Measurements from ENCODE around the gene SETD2. TPM values are rescaled to one million over a fixed set of nuclear protein-coding genes. Genes with fewer than 3 reads are reported as not detected.

SETD2 gene
- total RNA-seq, 1 experiment from 2014 or later = 60.8 TPM

DNA sequence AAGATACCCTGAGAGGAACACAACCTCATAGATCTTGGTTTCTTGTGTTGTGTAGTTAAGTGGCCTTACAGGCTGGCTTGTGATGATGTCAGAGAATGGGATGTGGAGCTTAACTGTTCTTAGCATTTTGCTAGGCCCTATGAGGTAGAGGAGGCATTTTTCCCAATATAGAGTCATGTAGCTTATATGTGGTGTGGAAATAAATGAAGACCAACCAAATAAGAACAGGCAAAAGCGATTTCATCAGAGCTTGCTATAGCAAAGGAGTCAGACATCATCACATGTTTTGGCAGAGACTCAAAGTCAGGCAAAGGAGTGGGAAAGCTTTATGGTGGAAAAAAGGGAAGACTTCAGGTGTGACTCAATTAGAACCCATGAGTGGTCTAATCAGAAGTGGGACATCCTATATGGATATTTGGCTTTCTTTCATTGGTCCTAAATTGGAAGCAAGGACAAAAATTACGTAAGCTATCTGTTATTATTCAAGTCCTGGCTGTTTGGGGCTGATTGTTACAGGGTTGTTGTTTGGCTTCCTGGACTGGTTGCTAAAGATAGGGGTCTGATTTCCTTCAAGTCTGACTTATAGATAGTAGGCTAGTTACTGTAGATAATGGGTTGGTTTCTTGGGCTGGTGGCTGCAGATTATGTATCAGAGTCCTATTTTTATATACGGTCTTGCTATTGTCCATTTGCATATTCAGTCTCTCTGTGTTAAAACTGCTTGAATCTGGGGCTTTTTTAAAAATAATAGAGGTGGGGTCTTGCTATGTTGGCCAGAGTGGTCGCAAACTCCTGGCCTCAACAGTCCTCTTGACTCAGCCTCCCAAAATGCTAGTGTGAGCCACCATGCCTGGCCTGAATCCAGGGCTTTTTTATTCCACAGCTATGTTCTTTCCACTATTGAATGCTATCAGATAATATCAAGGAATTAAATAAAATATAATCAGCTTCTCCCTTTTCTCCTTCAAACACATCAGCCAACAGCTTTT lies 30.3 kb upstream of the SETD2 start:
- Histone ChIP-seq H3K18ac (ENCODE audit: insufficient read length, low read depth, low read length) (no peak overlapping the region), H3K27me3 (ENCODE audit: insufficient read depth, low read length) (no peaks in the 10 kb centered on the region), H4K5ac (ENCODE audit: insufficient read length, low read depth, low read length) (no peak overlapping the region), H3K79me2 (ENCODE audit: insufficient read depth, low read length) (no peaks in the 10 kb centered on the region), H3K4me2 (ENCODE audit: insufficient read depth, insufficient read length, low read length) (no peak overlapping the region), H3K27ac (ENCODE audit: insufficient read length, low read depth, low read length) (no peak overlapping the region), H3T11ph (ENCODE audit: low read length) (no peak overlapping the region), H3K9ac (ENCODE audit: extremely low read depth, insufficient read length, low read length) (no peak overlapping the region), H2AK5ac (ENCODE audit: insufficient read length, low read length) (no peak overlapping the region), H4K91ac (ENCODE audit: insufficient read length, low read depth, low read length) (no peak overlapping the region), H2BK20ac (ENCODE audit: low read depth, low read length, poor library complexity, severe bottlenecking) (no peak overlapping the region), H3K79me1 (ENCODE audit: insufficient read depth, low read depth, low read length, poor library complexity, severe bottlenecking) (no peaks in the 10 kb centered on the region), H2BK120ac (ENCODE audit: low read depth, low read length, poor library complexity, severe bottlenecking) (no peak overlapping the region), H2BK5ac (ENCODE audit: insufficient read length, low read length) (no peak overlapping the region), H4K8ac (replicated peaks; ENCODE audit: insufficient read length, low read depth, low read length) (no peak overlapping the region), H2BK15ac (ENCODE audit: low read depth, low read length) (no peak overlapping the region), H3K14ac (ENCODE audit: insufficient read depth, low read length) (no peak overlapping the region), H3K23ac (ENCODE audit: insufficient read length, low read depth, low read length) (no peak overlapping the region), H3K56ac (ENCODE audit: insufficient read length, low read depth, low read length) (no peak overlapping the region), H3K4me1 (ENCODE audit: insufficient read depth, low read length) (no peaks in the 10 kb centered on the region), H2AFZ (ENCODE audit: low read length) (no peak overlapping the region), H4K20me1 (ENCODE audit: control insufficient read depth, insufficient read depth, insufficient read length) (no peaks in the 10 kb centered on the region), H3K23me2 (ENCODE audit: insufficient read length, low read depth, low read length, poor library complexity, severe bottlenecking) (no peaks in the 10 kb centered on the region), H3K4ac (ENCODE audit: low read depth, low read length) (no peak overlapping the region), H2BK12ac (ENCODE audit: insufficient read length, low read depth, low read length) (no peak overlapping the region), H3K9me3 (ENCODE audit: control insufficient read depth, low read depth, low read length) (no peaks in the 10 kb centered on the region)
- TF ChIP-seq, protein P1, sequence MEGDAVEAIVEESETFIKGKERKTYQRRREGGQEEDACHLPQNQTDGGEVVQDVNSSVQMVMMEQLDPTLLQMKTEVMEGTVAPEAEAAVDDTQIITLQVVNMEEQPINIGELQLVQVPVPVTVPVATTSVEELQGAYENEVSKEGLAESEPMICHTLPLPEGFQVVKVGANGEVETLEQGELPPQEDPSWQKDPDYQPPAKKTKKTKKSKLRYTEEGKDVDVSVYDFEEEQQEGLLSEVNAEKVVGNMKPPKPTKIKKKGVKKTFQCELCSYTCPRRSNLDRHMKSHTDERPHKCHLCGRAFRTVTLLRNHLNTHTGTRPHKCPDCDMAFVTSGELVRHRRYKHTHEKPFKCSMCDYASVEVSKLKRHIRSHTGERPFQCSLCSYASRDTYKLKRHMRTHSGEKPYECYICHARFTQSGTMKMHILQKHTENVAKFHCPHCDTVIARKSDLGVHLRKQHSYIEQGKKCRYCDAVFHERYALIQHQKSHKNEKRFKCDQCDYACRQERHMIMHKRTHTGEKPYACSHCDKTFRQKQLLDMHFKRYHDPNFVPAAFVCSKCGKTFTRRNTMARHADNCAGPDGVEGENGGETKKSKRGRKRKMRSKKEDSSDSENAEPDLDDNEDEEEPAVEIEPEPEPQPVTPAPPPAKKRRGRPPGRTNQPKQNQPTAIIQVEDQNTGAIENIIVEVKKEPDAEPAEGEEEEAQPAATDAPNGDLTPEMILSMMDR (conservative IDR thresholded peaks at IDR 0.05) = no peak
- Mint-ChIP-seq H3K27me3 (ENCODE audit: low read depth) (no peaks in the 10 kb centered on the region; the same call in 1 of the 2 replicates), H3K9me3 (no peaks in the 10 kb centered on the region), H3K27ac (no peak overlapping the region), H3K4me1 (no peaks in the 10 kb centered on the region), H3K36me3 (ENCODE audit: insufficient read depth in 1 of 3, low read depth in 3 of 3) (peaks cover 2 to 9% (median 4%) of the 10 kb centered on the region in 3 experiments; a peak in 5 of 7 replicates), H3K4me3 (no peak overlapping the region)
- no peak for DNase-seq
- WGBS (ENCODE audit: extremely low coverage, insufficient read length, low lambda C conversion rate) = no CpG with 5 or more reads among the region's 4 CpGs

Data from H9 (cell line).